HepG2 (cell line): ENCODE results near the gene IFIT5. TPM values are rescaled to one million over a fixed set of nuclear protein-coding genes. Genes with fewer than 3 reads are reported as not detected.

Source experiments
- ATAC-seq: fragments of 200-7000 bp; cut with Tn5 transposase; 3 replicates; pipeline ENCODE4 v1.9.1; 2020; ENCODE audit warnings: mild to moderate bottlenecking, moderate library complexity
- BruUV-seq: library from RNA; stranded (reverse); fragments of 400-500 nt; replicated peaks from 2 replicates; lab custom pipeline; 2021; lab: Mats Ljungman, UMichigan
- CTCF ChIA-PET: fragments of 300-600 bp; formaldehyde crosslinking; extraction: SDS; loops from one replicate; lab custom pipeline; 2021; ENCODE audit warnings: low total read pairs, inconsistent platforms, low intra/inter-chr PET ratio; lab: Yijun Ruan, JAX
- POLR2A ChIA-PET: fragments of 350-600 bp; sonication (Branson Sonifier 250); formaldehyde crosslinking; loops from one replicate; lab custom pipeline; 2020; ENCODE audit warnings: antibody characterized with exemption, inconsistent platforms; lab: Yijun Ruan, JAX
- DNase-seq: peaks from one replicate; pipeline ENCODE4 v3.0.0-alpha.2; 2015; ENCODE audit warnings: low spot score
- FAIRE-seq: peaks from 3 replicates; lab custom pipeline; 2011; peaks lifted over from hg19 to GRCh38; lab: Jason Lieb, UNC
- H2AFZ ChIP-seq: one replicate; pipeline ENCODE4 v1.6.1; 2011; ENCODE audit warnings: low read length, inconsistent platforms
- H3K27ac ChIP-seq: fragments of 300-600 bp; 3 replicates; pipeline ENCODE4 v1.8.0; 2011; ENCODE audit warnings: mixed run types, mild to moderate bottlenecking, mixed read lengths, low read length, inconsistent platforms; ENCODE audit not compliant: insufficient read depth; ENCODE audit errors: extremely low read length
- H3K27me3 ChIP-seq, 2 experiments: fragments of 200-600 bp in 1 of 2; 2 replicates in 1 of 2; 3 replicates in 1 of 2; pipeline versions ENCODE4 v1.6.0 to v1.8.0; 2011; ENCODE audit warnings: low read length in 2 of 2, mild to moderate bottlenecking in 2 of 2, moderate library complexity in 2 of 2, inconsistent platforms in 1 of 2; ENCODE audit not compliant: insufficient read depth in 2 of 2, control insufficient read depth in 1 of 2
- H3K36me3 ChIP-seq, 2 experiments: fragments of 200-600 bp in 1 of 2; replicated peaks in 1 of 2; 2 replicates in 1 of 2; 3 replicates in 1 of 2; pipeline versions ENCODE4 v1.5.1 to v1.8.0; 2011; ENCODE audit warnings: low read length in 2 of 2, inconsistent platforms in 1 of 2; ENCODE audit not compliant: insufficient read depth in 2 of 2, control insufficient read depth in 1 of 2
- H3K4me1 ChIP-seq: 2 replicates; pipeline ENCODE4 v1.5.1; 2012; ENCODE audit warnings: low read length, inconsistent platforms; ENCODE audit not compliant: insufficient read depth
- H3K4me2 ChIP-seq: 2 replicates; pipeline ENCODE4 v1.6.0; 2011; ENCODE audit warnings: low read depth, low read length, inconsistent platforms
- H3K4me3 ChIP-seq, 3 experiments: fragments of 200-600 bp in 1 of 3; sonication (generic), shearing (Covaris generic) in 1 of 3; replicated peaks in 1 of 3; 2 replicates each; pipeline ENCODE4 v1.5.1; 2011 to 2016; ENCODE audit warnings: low read length in 3 of 3, inconsistent platforms in 2 of 3, low read depth in 2 of 3, mild to moderate bottlenecking in 2 of 3, control low read depth in 1 of 3, mixed read lengths in 1 of 3; ENCODE audit not compliant: insufficient read depth in 1 of 3
- H3K79me2 ChIP-seq: one replicate; pipeline ENCODE4 v1.6.1; 2011; ENCODE audit warnings: low read length, inconsistent platforms; ENCODE audit not compliant: insufficient read depth
- H3K9ac ChIP-seq: 2 replicates; pipeline ENCODE4 v1.6.0; 2011; ENCODE audit warnings: mild to moderate bottlenecking, low read depth, low read length, inconsistent platforms; ENCODE audit not compliant: insufficient read depth
- H3K9me3 ChIP-seq: 2 replicates; pipeline ENCODE4 v1.5.1; 2012; ENCODE audit warnings: mild to moderate bottlenecking, low read length
- H4K20me1 ChIP-seq: 2 replicates; pipeline ENCODE4 v1.6.0; 2011; ENCODE audit warnings: inconsistent platforms, mild to moderate bottlenecking, low read length, moderate library complexity; ENCODE audit not compliant: insufficient read depth
- CBX1 ChIP-seq: IDR thresholded peaks from one replicate; pipeline ENCODE4 v1.6.1; 2016; ENCODE audit warnings: antibody characterized with exemption, low read depth
- GMEB2 ChIP-seq: IDR thresholded peaks from 2 replicates; pipeline ENCODE4 v1.6.1; 2016; ENCODE audit warnings: missing biosample characterization, missing genetic modification reagents, low read depth
- KLF16 ChIP-seq, 2 experiments: sonication (generic) in 1 of 2; formaldehyde crosslinking in 1 of 2; IDR thresholded peaks; 2 replicates each; pipeline versions ENCODE4 v1.6.1 to v1.8.0; 2016 to 2023; ENCODE audit warnings: missing genetic modification reagents in 2 of 2, missing compliant biosample characterization in 1 of 2
- SOX13 ChIP-seq, 3 experiments: fragments of 450-650 bp in 1 of 3; sonication (generic) in 1 of 3; formaldehyde crosslinking in 1 of 3; IDR thresholded peaks in 2 of 3; conservative IDR thresholded peaks in 1 of 3; 2 replicates each; pipeline versions ENCODE4 v1.5.0 to v1.6.1; 2016 to 2020; ENCODE audit warnings: antibody characterized with exemption in 1 of 3, mild to moderate bottlenecking in 1 of 3, missing compliant biosample characterization in 1 of 3, missing genetic modification reagents in 1 of 3, moderate library complexity in 1 of 3
- TEAD3 ChIP-seq: optimal IDR thresholded peaks from 2 replicates; pipeline ENCODE3; 2016; ENCODE audit warnings: borderline replicate concordance
- ZNF12 ChIP-seq: sonication (generic); formaldehyde crosslinking; IDR thresholded peaks from 2 replicates; pipeline ENCODE4 v1.5.0; 2020; ENCODE audit warnings: missing genetic modification reagents
- ZNF282 ChIP-seq: fragments of 450-650 bp; IDR thresholded peaks from 2 replicates; pipeline ENCODE4 v1.6.1; 2018; ENCODE audit not compliant: partially characterized antibody
- ZNF333 ChIP-seq: sonication (generic); formaldehyde crosslinking; IDR thresholded peaks from 2 replicates; pipeline ENCODE4 v1.4.0; 2020; ENCODE audit warnings: mild to moderate bottlenecking, missing genetic modification reagents, borderline replicate concordance
- ZNF646 ChIP-seq: sonication (generic); formaldehyde crosslinking; IDR thresholded peaks from 2 replicates; pipeline ENCODE4 v1.9.0; 2021; ENCODE audit warnings: mild to moderate bottlenecking, missing genetic modification reagents
- ZNF7 ChIP-seq: IDR thresholded peaks from 2 replicates; pipeline ENCODE4 v1.6.1; 2016; ENCODE audit warnings: missing biosample characterization, missing genetic modification reagents
- ZNF703 ChIP-seq: sonication (generic); formaldehyde crosslinking; IDR thresholded peaks from 2 replicates; pipeline ENCODE4 v1.5.1; 2020; ENCODE audit warnings: missing genetic modification reagents, mild to moderate bottlenecking, moderate library complexity, borderline replicate concordance
- ZNF766 ChIP-seq: sonication (generic); formaldehyde crosslinking; IDR thresholded peaks from 2 replicates; pipeline ENCODE4 v1.5.0; 2020; ENCODE audit warnings: missing genetic modification reagents, borderline replicate concordance
- ZNF773 ChIP-seq: sonication (generic); formaldehyde crosslinking; IDR thresholded peaks from 2 replicates; pipeline ENCODE4 v1.4.0; 2020; ENCODE audit warnings: missing genetic modification reagents, borderline replicate concordance
- WGBS: methylation state at CpG from one replicate; pipeline ENCODE4 v1.1.6; 2017; ENCODE audit warnings: low lambda C conversion rate; 5-methylcytosine and 5-hydroxymethylcytosine counted together
- in situ Hi-C: cut with HindIII; loops from 2 replicates; pipeline ENCODE4 v1.10.0; 2017; ENCODE audit warnings: low pct_unique_long_range_greater_than_20kb; ENCODE audit not compliant: extremely low pct_ligation_motif_present
- intact Hi-C: fragments of 100-400 bp; cut with micrococcal nuclease; formaldehyde crosslinking; loops from one replicate; pipeline ENCODE4 v1.10.0; 2022; ENCODE audit not compliant: unreplicated experiment
- polyA plus RNA-seq, 8 experiments: library from polyadenylated mRNA; depleted of rRNA in 3 of 8; stranded (reverse) in 7 of 8; unstranded in 1 of 8; fragments of >200 nt; fragmentation: Illumina TruSeq in 4 of 8; extraction: Trizol in 4 of 8; gene quantifications; 2 replicates each; pipeline versions ENCODE4 v1.2.1 to v1.2.3, GENCODE V29; 2011 to 2016; ENCODE audit warnings: low read depth in 4 of 8, missing spikeins in 1 of 8, mixed read lengths in 1 of 8; ENCODE audit not compliant: insufficient read depth in 1 of 8
- total RNA-seq, 5 experiments: library from RNA; depleted of rRNA; stranded (reverse); fragments of >200 nt; fragmentation: Illumina TruSeq; extraction: Trizol; gene quantifications; 2 replicates each; pipeline ENCODE4 v1.2.3, GENCODE V29; 2016; ENCODE audit warnings: low read depth in 1 of 5

The IFIT5 gene
- total and polyA plus RNA-seq, 2 of the 13 experiments (the other 11 are each of a cell fraction or from before 2014, with no cell fraction given): 2.2 to 8.3 TPM

GRCh38 chr10:89438525-89438924, 24.2 kb downstream of the IFIT5 start:
- Histone ChIP-seq H3K4me2 (no peak overlapping the region), H3K9ac (no peak overlapping the region), H3K79me2 (no peaks in the 10 kb centered on the region), H3K4me1 (no peaks in the 10 kb centered on the region)
- DNase-seq: no peak
- POLR2A ChIA-PET: no interaction called here
- ATAC-seq: no peak
- intact Hi-C loops: no loop called here
- no peak for FAIRE-seq
- no peak for TF ChIP-seq GMEB2 (CRISPR knock-in tag)
- TF ChIP-seq TEAD3: no peak
- no peak for TF ChIP-seq KLF16 (CRISPR knock-in tag; IDR thresholded peaks at IDR 0.05)
- no peak for TF ChIP-seq ZNF766
- TF ChIP-seq CBX1: no peak
- no peak for TF ChIP-seq ZNF282
- TF ChIP-seq ZNF12 (CRISPR knock-in tag): no peak
- TF ChIP-seq ZNF646 (CRISPR knock-in tag): no peak
- TF ChIP-seq ZNF703 (CRISPR knock-in tag): no peak
- no peak for TF ChIP-seq SOX13 (IDR thresholded peaks at IDR 0.05)
- TF ChIP-seq SOX13 (CRISPR knock-in tag; conservative IDR thresholded peaks at IDR 0.05 in 1 of 2, IDR thresholded peaks at IDR 0.05 in 1 of 2): no peak
- no peak for TF ChIP-seq ZNF773 (CRISPR knock-in tag)
- no peak for TF ChIP-seq ZNF333 (CRISPR knock-in tag)
- no peak for TF ChIP-seq ZNF7 (CRISPR knock-in tag)
- TF ChIP-seq, all 625 proteins: peak for 0
- no peak overlapping the region for H2AFZ ChIP-seq
- 50% methylated on average over 4 of the region's 4 CpGs for WGBS
- H3K27me3 ChIP-seq: 0 out of 5 replicates have a peak, but pooled peaks cover 0 to 5% of the 10 kb centered on the region in 2 experiments
- H3K36me3 ChIP-seq: no peaks in the 10 kb centered on the region
- BruUV-seq: no TSS peak
- no peaks in the 10 kb centered on the region for H4K20me1 ChIP-seq
- peaks cover 6% of the 10 kb centered on the region; the same call in 1 of the 2 replicates for H3K9me3 ChIP-seq
- H3K27ac ChIP-seq: no peak overlapping the region
- in situ Hi-C loops: no loop called here
- no peak overlapping the region for H3K4me3 ChIP-seq
- CTCF ChIA-PET: no interaction called here
